ENCODE data around the gene SPPL3.

- TF ChIP-seq POLR2A (IDR thresholded peaks at IDR 0.05; ENCODE audit: low read depth, low read length) (no peak), TAF1 (IDR thresholded peaks at IDR 0.05; ENCODE audit: borderline replicate concordance, low read depth, low read length) (no peak), POLR2AphosphoS5 (IDR thresholded peaks at IDR 0.05; ENCODE audit: low read depth, low read length) (no peak)
These were observed 128.2 kb downstream of the SPPL3 start for GRCh38 chr12:120775862-120776552.

Measured in GM12892 (cell line).